LNCAP (cell line): ENCODE data around the gene SLC34A1.
A peak's percentile ranks its signal among the peaks of the same experiment; 100 is the strongest.

Experiments used
- CTCF ChIP-seq: fragments of 450-650 bp; IDR thresholded peaks from 2 replicates; pipeline ENCODE4 v1.5.1; 2017; ENCODE audit warnings: mild to moderate bottlenecking

SLC34A1 gene

GRCh38 chr5:177399997-177400868 is 16.0 kb downstream of the SLC34A1 start, which contains the start of gene PFN3:
TSS of gene PFN3 (minus strand) at chr5:177400661. CDS start at chr5:177400576, 85 bp downstream.
- TF ChIP-seq CTCF = no peak

GRCh38 chr5:177402271-177403043 is 18.2 kb downstream of the SLC34A1 start:
- TF ChIP-seq CTCF = peak; percentile 51

GRCh38 chr5:177403102-177403791 is 19.0 kb downstream of the SLC34A1 start:
- no peak for TF ChIP-seq CTCF

GRCh38 chr5:177403792-177404640 is 19.8 kb downstream of the SLC34A1 start:
- TF ChIP-seq CTCF = peak; percentile 54

- TF ChIP-seq CTCF = no peak
Observed at GRCh38 chr5:177404641-177405179, 20.5 kb downstream of the SLC34A1 start.

- no peak for TF ChIP-seq CTCF
Observed at GRCh38 chr5:177405312-177405711, 21.1 kb downstream of the SLC34A1 start.
